Right lobe of liver (tissue), 6 donors: ENCODE results near the gene ACO2. TPM values are rescaled to one million over a fixed set of nuclear protein-coding genes. Genes with fewer than 3 reads are reported as not detected.
"Not testable (repeated sequence)": the region's sequence is repeated elsewhere in the genome, so short reads cannot be mapped to it uniquely, and the experiment has no call there.

Experiments
- ATAC-seq, 4 donors: fragments of 200-7000 bp; cut with Tn5 transposase; one replicate each; pipeline ENCODE4 v1.9.1; 2020; ENCODE audit warnings: mild to moderate bottlenecking in 4 of 4, moderate library complexity in 4 of 4
- DNase-seq, 3 donors: peaks; one replicate each; pipeline ENCODE4 v3.0.0-alpha.2; 2020
- H3K27ac ChIP-seq, 3 donors: fragments of 200-600 bp; one replicate each; pipeline ENCODE4 v1.8.0; 2022
- H3K27me3 ChIP-seq, 2 donors: fragments of 200-600 bp; one replicate each; pipeline ENCODE4 v1.8.0; 2022
- H3K36me3 ChIP-seq, 4 donors: fragments of 200-600 bp; sonication (generic) in 1 of 4; one replicate each; pipeline versions ENCODE4 v1.5.1 to v1.8.0; 2017 to 2022; ENCODE audit warnings: control low read depth in 1 of 4
- H3K4me1 ChIP-seq, 4 donors: fragments of 200-600 bp; sonication (generic) in 1 of 4; one replicate each; pipeline versions ENCODE4 v1.5.1 to v1.8.0; 2017 to 2022; ENCODE audit warnings: control low read depth in 1 of 4
- H3K4me3 ChIP-seq, 3 donors: fragments of 200-600 bp; one replicate each; pipeline ENCODE4 v1.8.0; 2022
- H3K9me3 ChIP-seq, 4 donors: fragments of 200-600 bp; sonication (generic) in 1 of 4; one replicate each; pipeline versions ENCODE4 v1.5.1 to v1.8.0; 2017 to 2022; ENCODE audit warnings: control low read depth in 1 of 4
- CTCF ChIP-seq, 4 donors: fragments of 200-600 bp in 3 of 4; fragments of 450-650 bp in 1 of 4; IDR thresholded peaks; one replicate each; pipeline versions ENCODE4 v1.5.1 to v1.8.0; 2016 to 2022; ENCODE audit warnings: antibody characterized with exemption in 4 of 4, mild to moderate bottlenecking in 2 of 4
- POLR2A ChIP-seq: fragments of 450-650 bp; IDR thresholded peaks from one replicate; pipeline ENCODE4 v1.6.1; 2017; ENCODE audit warnings: antibody characterized with exemption, mild to moderate bottlenecking
- WGBS: methylation state at CpG from one replicate; pipeline ENCODE4 v1.1.6; 2018; ENCODE audit warnings: low coverage, low lambda C conversion rate; ENCODE audit not compliant: insufficient coverage; ENCODE audit errors: missing lambda C conversion rate; 5-methylcytosine and 5-hydroxymethylcytosine counted together
- intact Hi-C, 2 donors: fragments of 100-400 bp; cut with DNase I; formaldehyde crosslinking; loops; one replicate each; pipeline versions ENCODE4 v1.11.2 to v1.14.1; 2022
- total RNA-seq, 6 experiments: library from RNA; depleted of rRNA in 2 of 6; stranded (reverse); fragments of >200 nt in 2 of 6; fragmentation: NEBNext Ultra II Directional in 3 of 6; extraction: Animal tissue kit (Norgen Biotek cat#: 25700) in 3 of 6; gene quantifications; one replicate each; pipeline versions ENCODE4 v1.1.0 to v1.2.4, GENCODE V29; 2016 to 2023
- donor health status: DM: no; HTN: yes; CAD: no.
- donor health status: DM: no; HTN: no; CAD: no.
- donor health status: DM: no; HTN: no; CAD: no.
- donor health status: DM: no; HTN: yes; CAD: no.
- donor health status: DM: no; HTN: yes; CAD: no.

Gene ACO2
- total RNA-seq, 6 experiments from 2014 or later, result 62.6 to 135 (median 66.8) TPM

- H3K36me3 ChIP-seq, result peaks cover 0 to 6% (median 1%) of the 10 kb centered on the region in 4 donors
- no peaks in the 10 kb centered on the region for H3K9me3 ChIP-seq
- intact Hi-C loops, result no loop called here
- no peak for DNase-seq
- 95% methylated on average over 8 of the region's 8 CpGs for WGBS
- ATAC-seq, result no peak
- no peak overlapping the region for H3K27ac ChIP-seq
- H3K27me3 ChIP-seq, result no peaks in the 10 kb centered on the region
- H3K4me1 ChIP-seq, result peaks cover 0 to 19% (median 3%) of the 10 kb centered on the region in 4 donors
- TF ChIP-seq CTCF (IDR thresholded peaks at IDR 0.05), result no peak
- no peak for TF ChIP-seq POLR2A
- no peak overlapping the region for H3K4me3 ChIP-seq
Measured at GRCh38 chr22:41429951-41430332, 39.0 kb upstream of the ACO2 start.

DNA sequence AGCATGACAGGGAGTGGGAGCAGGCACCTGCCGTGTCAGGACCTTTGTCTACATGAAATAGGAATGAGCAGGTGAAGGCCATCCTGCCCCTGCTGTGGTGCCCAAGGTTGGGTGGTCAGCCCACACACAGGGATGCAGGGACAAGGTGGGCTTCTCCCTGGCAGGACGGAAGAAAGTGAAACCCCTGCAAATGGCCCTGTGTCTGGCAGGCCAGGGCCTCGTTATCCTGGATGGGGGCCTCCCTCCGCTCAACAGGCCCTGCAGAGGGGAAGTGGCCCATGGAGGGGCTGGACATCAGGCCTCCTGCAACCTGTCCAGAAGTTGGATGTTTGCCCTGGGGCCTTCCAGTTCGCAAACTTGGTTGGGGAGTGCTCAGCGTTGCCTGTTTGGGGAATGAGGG is 37.3 kb upstream of the ACO2 start:
- Histone ChIP-seq H3K4me1 (peaks cover 0 to 37% (median 11%) of the 10 kb centered on the region in 4 donors), H3K27ac (no peak overlapping the region), H3K27me3 (no peaks in the 10 kb centered on the region), H3K9me3 (no peaks in the 10 kb centered on the region), H3K36me3 (peaks cover 5 to 20% (median 12%) of the 10 kb centered on the region in 4 donors), H3K4me3 (no peak overlapping the region)
- ATAC-seq (peak in 1 of 4 donors; percentile 7), DNase-seq (no peak)
- intact Hi-C loops, result no loop called here
- TF ChIP-seq POLR2A (no peak), CTCF (IDR thresholded peaks at IDR 0.05) (no peak)
- WGBS, result 90% methylated on average over 2 of the region's 6 CpGs

GRCh38 chr22:41433480-41433879 is 35.4 kb upstream of the ACO2 start:
- Histone ChIP-seq H3K4me1 (peaks cover 0 to 46% (median 11%) of the 10 kb centered on the region in 4 donors), H3K36me3 (peaks cover 8 to 30% (median 17%) of the 10 kb centered on the region in 4 donors), H3K27ac (peak overlapping the region in 1 of 3 donors; percentile 16)
- H3K4me3 ChIP-seq, H3K9me3 ChIP-seq, intact Hi-C loops, H3K27me3 ChIP-seq, DNase-seq: not testable (repeated sequence)
- 25% methylated on average over 1 of the region's 1 CpG for WGBS
- peak in 2 of 4 donors; percentile 22 to 52 for ATAC-seq

DNA sequence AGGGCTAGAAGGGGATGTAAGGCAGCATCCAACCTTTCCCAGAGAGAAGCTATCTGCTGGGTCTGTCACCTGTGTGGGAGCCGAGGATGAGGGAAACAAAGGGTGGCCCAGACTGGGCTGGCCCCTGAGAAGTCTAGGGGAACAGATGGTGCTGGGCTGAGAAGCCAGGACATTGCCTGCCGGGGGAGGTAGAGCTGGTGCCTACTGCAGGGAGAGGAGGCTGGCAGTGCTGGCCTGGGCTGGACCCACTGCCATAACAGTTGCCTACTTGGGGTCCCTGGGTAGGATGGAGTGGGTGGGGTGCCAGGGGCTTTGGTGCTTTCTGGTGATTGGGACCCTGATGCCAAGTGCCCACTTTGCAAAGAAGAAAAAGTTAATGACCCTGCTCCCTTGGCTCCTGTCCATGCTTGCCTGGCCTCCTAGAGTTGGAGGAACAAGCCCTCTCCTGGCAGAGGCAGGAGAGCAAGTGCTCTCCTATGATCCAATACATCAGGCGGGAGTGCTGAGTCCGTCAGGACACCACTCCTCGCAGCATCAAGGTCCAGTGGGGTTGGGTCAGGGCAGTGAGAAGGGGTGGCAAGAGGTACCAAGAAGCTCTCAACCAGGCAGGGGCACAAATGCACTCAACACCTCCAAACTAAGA is 34.4 kb upstream of the ACO2 start:
- Histone ChIP-seq H3K36me3 (peaks cover 8 to 34% (median 20%) of the 10 kb centered on the region in 4 donors), H3K4me1 (peaks cover 0 to 56% (median 16%) of the 10 kb centered on the region in 4 donors)
- intact Hi-C loops, H3K27ac ChIP-seq, H3K4me3 ChIP-seq, H3K9me3 ChIP-seq, DNase-seq, H3K27me3 ChIP-seq: not testable (repeated sequence)
- peak; percentile 47 to 67 (median 58) for ATAC-seq
- 37% methylated on average over 4 of the region's 5 CpGs for WGBS

GRCh38 chr22:41435560-41435959 is 33.4 kb upstream of the ACO2 start:
- Histone ChIP-seq H3K4me3 (no peak overlapping the region), H3K27me3 (no peaks in the 10 kb centered on the region), H3K36me3 (peaks cover 8 to 35% (median 22%) of the 10 kb centered on the region in 4 donors), H3K4me1 (peaks cover 0 to 66% (median 18%) of the 10 kb centered on the region in 4 donors), H3K9me3 (no peaks in the 10 kb centered on the region), H3K27ac (no peak overlapping the region)
- ATAC-seq (peak in 1 of 4 donors; percentile 1), DNase-seq (no peak)
- intact Hi-C loops, result no loop called here
- TF ChIP-seq POLR2A (no peak), CTCF (IDR thresholded peaks at IDR 0.05) (no peak)
- 38% methylated on average over 1 of the region's 4 CpGs for WGBS
